Keratinocyte (primary cell): ENCODE results near the gene CGNL1. TPM values are rescaled to one million over a fixed set of nuclear protein-coding genes. Genes with fewer than 3 reads are reported as not detected.

Experiments
- DNase-seq: peaks from one replicate; pipeline ENCODE4 v3.0.0-alpha.2; 2011; ENCODE audit warnings: low read depth, missing footprints, low spot score
- FAIRE-seq: peaks from 2 replicates; lab custom pipeline; 2011; peaks lifted over from hg19 to GRCh38; lab: Jason Lieb, UNC
- H2AFZ ChIP-seq: 2 replicates; pipeline ENCODE4 v1.6.0; 2012; ENCODE audit warnings: low read length, control low read depth, inconsistent platforms; ENCODE audit not compliant: control insufficient read depth
- H3K27ac ChIP-seq: 2 replicates; pipeline ENCODE4 v1.5.1; 2011; ENCODE audit warnings: low read length; ENCODE audit not compliant: control insufficient read depth, insufficient read depth
- H3K27me3 ChIP-seq: 3 replicates; pipeline ENCODE4 v1.6.0; 2011; ENCODE audit warnings: low read length; ENCODE audit not compliant: control insufficient read depth, insufficient read depth; ENCODE audit errors: extremely low read depth
- H3K36me3 ChIP-seq, 2 experiments: 2 replicates in 1 of 2; 3 replicates in 1 of 2; pipeline ENCODE4 v1.5.1; 2011; ENCODE audit warnings: low read length in 2 of 2, mild to moderate bottlenecking in 1 of 2; ENCODE audit not compliant: control insufficient read depth in 2 of 2, insufficient read depth in 2 of 2; ENCODE audit errors: extremely low read depth in 1 of 2
- H3K4me1 ChIP-seq: 3 replicates; pipeline ENCODE4 v1.5.1; 2011; ENCODE audit warnings: low read length; ENCODE audit not compliant: control insufficient read depth, insufficient read depth; ENCODE audit errors: extremely low read depth
- H3K4me2 ChIP-seq: 3 replicates; pipeline ENCODE4 v1.6.0; 2011; ENCODE audit warnings: low read depth, low read length; ENCODE audit not compliant: control insufficient read depth, insufficient read depth; ENCODE audit errors: extremely low read depth
- H3K4me3 ChIP-seq, 3 experiments: fragments of 200-600 bp in 1 of 3; sonication (generic) in 1 of 3; 2 replicates in 2 of 3; 3 replicates in 1 of 3; pipeline ENCODE4 v1.5.1; 2011 to 2016; ENCODE audit warnings: low read length in 3 of 3, mild to moderate bottlenecking in 3 of 3, control low read depth in 2 of 3, inconsistent platforms in 1 of 3, low read depth in 1 of 3, mixed read lengths in 1 of 3, mixed run types in 1 of 3, moderate library complexity in 1 of 3; ENCODE audit not compliant: control insufficient read depth in 2 of 3, insufficient read depth in 2 of 3; ENCODE audit errors: extremely low read depth in 1 of 3
- H3K79me2 ChIP-seq: 2 replicates; pipeline ENCODE4 v1.6.0; 2012; ENCODE audit warnings: low read length; ENCODE audit not compliant: control insufficient read depth, insufficient read depth
- H3K9ac ChIP-seq: 3 replicates; pipeline ENCODE4 v1.6.0; 2011; ENCODE audit warnings: low read length; ENCODE audit not compliant: control insufficient read depth, insufficient read depth; ENCODE audit errors: extremely low read depth
- H3K9me1 ChIP-seq: 3 replicates; pipeline ENCODE4 v1.6.0; 2011; ENCODE audit warnings: low read length; ENCODE audit not compliant: control insufficient read depth, insufficient read depth; ENCODE audit errors: extremely low read depth
- H3K9me3 ChIP-seq: 2 replicates; pipeline ENCODE4 v1.5.1; 2012; ENCODE audit warnings: low read depth, low read length; ENCODE audit not compliant: control insufficient read depth
- H4K20me1 ChIP-seq: 3 replicates; pipeline ENCODE4 v1.6.0; 2011; ENCODE audit warnings: low read length; ENCODE audit not compliant: control insufficient read depth, insufficient read depth; ENCODE audit errors: extremely low read depth
- CTCF ChIP-seq, 3 experiments: IDR thresholded peaks in 1 of 3; conservative IDR thresholded peaks in 1 of 3; optimal IDR thresholded peaks in 1 of 3; 2 replicates in 2 of 3; 3 replicates in 1 of 3; pipeline versions ENCODE3 to v1.5.1; 2011; ENCODE audit warnings: low read length in 3 of 3, mild to moderate bottlenecking in 3 of 3, moderate library complexity in 2 of 3, control low read depth in 1 of 3, inconsistent platforms in 1 of 3; ENCODE audit not compliant: insufficient read depth in 2 of 3; ENCODE audit errors: extremely low read depth in 1 of 3
- EZH2 ChIP-seq: IDR thresholded peaks from one replicate; pipeline ENCODE4 v1.6.1; 2012; ENCODE audit warnings: inconsistent platforms, mild to moderate bottlenecking, low read length, moderate library complexity
- dilution Hi-C: fragments of 300-500 bp; cut with MboI; formaldehyde crosslinking; loops from one replicate; pipeline ENCODE4 v1.7.0; 2020; ENCODE audit warnings: low sequenced_read_pairs; ENCODE audit not compliant: extremely low pct_ligation_motif_present
- polyA plus RNA-seq, 5 experiments: library from polyadenylated mRNA; depleted of rRNA in 3 of 5; stranded (reverse) in 3 of 5; stranded (forward) in 1 of 5; unstranded in 1 of 5; fragments of >200 nt; gene quantifications; 1 replicate in 1 of 5; 2 replicates in 3 of 5; 3 replicates in 1 of 5; pipeline versions ENCODE4 v1.2.1 to v1.2.3, GENCODE V29; 2011 to 2012; ENCODE audit warnings: missing spikeins in 2 of 5, low read depth in 1 of 5, low replicate concordance in 1 of 5

CGNL1 gene
- polyA plus RNA-seq, 1 donor (not counting 4 experiments of a cell fraction or from before 2014, with no cell fraction given) = 0.05 TPM

DNA sequence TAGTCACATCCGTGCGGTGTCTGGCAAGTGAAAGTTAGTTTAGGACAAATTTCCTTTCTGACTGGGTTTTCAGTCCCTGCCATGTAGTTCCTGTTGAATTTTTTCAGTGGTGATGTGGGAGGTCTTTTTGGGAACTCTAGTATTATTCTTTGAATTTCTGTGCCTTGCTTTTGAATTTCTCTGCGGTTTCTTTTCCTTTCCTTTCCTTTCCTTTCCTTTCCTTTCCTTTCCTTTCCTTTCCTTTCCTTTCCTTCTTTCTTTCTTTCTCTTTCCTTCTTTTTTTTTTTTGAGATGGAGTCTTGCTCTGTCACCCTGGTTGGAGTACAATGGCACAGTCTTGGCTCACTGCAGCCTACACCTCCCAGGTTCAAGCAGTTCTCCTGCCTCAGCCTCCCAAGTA lies 88.2 kb downstream of the CGNL1 start:
- Histone ChIP-seq H3K27me3 (no peaks in the 10 kb centered on the region), H3K4me1 (no peaks in the 10 kb centered on the region), H3K4me3 (no peak overlapping the region), H2AFZ (no peak overlapping the region), H3K9ac (no peak overlapping the region), H3K36me3 (no peaks in the 10 kb centered on the region), H3K79me2 (no peaks in the 10 kb centered on the region), H3K27ac (no peak overlapping the region), H3K4me2 (no peak overlapping the region), H3K9me3 (no peaks in the 10 kb centered on the region), H4K20me1 (no peaks in the 10 kb centered on the region), H3K9me1 (no peaks in the 10 kb centered on the region)
- FAIRE-seq = no peak
- TF ChIP-seq EZH2 (no peak), CTCF (optimal IDR thresholded peaks at IDR 0.05 in 1 of 3, IDR thresholded peaks at IDR 0.05 in 1 of 3, conservative IDR thresholded peaks at IDR 0.05 in 1 of 3; ENCODE audit: extremely low read depth in 1 of 3, insufficient read depth in 2 of 3, low read length in 3 of 3) (no peak)
- no peak for DNase-seq
- dilution Hi-C loops = no loop called here

DNA sequence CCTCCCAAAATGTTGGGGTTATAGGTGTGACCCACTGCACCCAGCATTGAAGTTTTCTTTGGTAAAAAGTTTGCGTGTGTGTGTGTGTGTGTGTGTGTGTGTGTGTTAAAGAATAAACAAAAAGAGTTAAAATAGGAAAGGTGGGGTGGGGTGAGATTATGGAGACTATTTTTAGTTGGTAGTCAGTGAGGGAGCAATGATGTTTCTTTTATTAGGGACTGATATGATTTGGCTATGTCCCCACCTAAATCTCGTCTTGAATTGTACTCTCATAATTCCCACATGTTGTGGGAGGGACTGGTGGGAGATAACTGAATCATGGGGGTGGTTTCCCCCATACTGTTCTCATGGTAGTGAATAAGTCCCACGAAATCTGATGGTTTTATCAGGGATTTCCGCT lies 92.2 kb downstream of the CGNL1 start:
- no peak overlapping the region for H3K4me3 ChIP-seq
- FAIRE-seq (no peak), DNase-seq (no peak)
- H3K4me2 ChIP-seq = no peak overlapping the region
- no peak overlapping the region for H3K27ac ChIP-seq
- no peak for TF ChIP-seq EZH2
- TF ChIP-seq CTCF (optimal IDR thresholded peaks at IDR 0.05 in 1 of 3, IDR thresholded peaks at IDR 0.05 in 1 of 3, conservative IDR thresholded peaks at IDR 0.05 in 1 of 3; ENCODE audit: extremely low read depth in 1 of 3, insufficient read depth in 2 of 3, low read length in 3 of 3) = no peak
- H3K79me2 ChIP-seq = no peaks in the 10 kb centered on the region
- H3K27me3 ChIP-seq = no peaks in the 10 kb centered on the region
- H3K4me1 ChIP-seq = no peaks in the 10 kb centered on the region
- H3K9me1 ChIP-seq = no peaks in the 10 kb centered on the region
- dilution Hi-C loops = no loop called here
- H3K9me3 ChIP-seq = no peaks in the 10 kb centered on the region
- no peaks in the 10 kb centered on the region for H4K20me1 ChIP-seq
- H3K9ac ChIP-seq = no peak overlapping the region
- no peaks in the 10 kb centered on the region for H3K36me3 ChIP-seq
- no peak overlapping the region for H2AFZ ChIP-seq
